NOMO-1 (cell line): Measurements from ENCODE around the gene NDUFB4.
"Not testable (repeated sequence)": the region's sequence is repeated elsewhere in the genome, so short reads cannot be mapped to it uniquely, and the experiment has no call there.

ENCODE experiments used
- DNase-seq, 2 experiments: peaks; one replicate each; lab custom pipeline; 2025; ENCODE audit not compliant: unreplicated experiment in 2 of 2; lab: John Stamatoyannopoulos, UW

The NDUFB4 gene

DNA sequence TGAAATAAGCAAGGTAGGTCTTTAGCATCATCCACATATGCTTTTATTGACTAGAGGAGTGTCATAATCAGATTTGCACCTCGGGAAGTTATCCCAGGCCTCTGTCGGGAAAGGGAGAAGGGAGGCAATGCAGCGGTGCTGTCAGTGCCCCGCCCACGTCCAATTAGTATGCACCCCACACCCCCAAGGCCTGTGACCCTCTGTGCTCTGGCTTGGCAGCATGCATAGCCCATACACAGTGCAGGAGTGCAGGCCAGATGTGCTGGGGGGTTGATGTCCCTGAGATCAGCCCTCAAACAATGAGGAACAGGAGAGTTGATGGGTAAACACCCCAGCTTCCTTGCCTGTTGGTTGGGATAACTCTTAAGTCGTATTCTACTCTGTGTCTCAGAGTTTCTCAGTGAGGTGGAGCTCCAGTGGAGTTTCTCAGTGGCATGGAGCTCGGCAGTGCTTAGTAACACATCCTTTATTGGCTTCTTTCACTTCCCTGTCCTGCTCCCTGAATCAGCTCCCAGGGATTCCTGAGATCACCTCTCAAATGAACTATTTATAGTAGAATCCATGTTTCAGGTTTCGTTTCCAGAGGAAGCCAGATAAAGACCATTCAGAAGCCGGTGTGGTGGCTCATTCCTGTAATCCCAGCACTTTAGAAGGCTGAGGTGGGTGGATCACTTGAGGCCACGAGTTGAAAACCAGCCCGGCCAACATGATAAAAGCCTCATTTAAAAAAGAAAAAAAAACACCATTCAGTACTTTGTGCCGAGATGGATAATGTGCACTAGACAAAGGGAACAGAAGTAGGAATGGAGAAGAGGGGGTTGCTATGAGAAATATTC lies 26.7 kb upstream of the NDUFB4 start:
- DNase-seq, result no peak

DNA sequence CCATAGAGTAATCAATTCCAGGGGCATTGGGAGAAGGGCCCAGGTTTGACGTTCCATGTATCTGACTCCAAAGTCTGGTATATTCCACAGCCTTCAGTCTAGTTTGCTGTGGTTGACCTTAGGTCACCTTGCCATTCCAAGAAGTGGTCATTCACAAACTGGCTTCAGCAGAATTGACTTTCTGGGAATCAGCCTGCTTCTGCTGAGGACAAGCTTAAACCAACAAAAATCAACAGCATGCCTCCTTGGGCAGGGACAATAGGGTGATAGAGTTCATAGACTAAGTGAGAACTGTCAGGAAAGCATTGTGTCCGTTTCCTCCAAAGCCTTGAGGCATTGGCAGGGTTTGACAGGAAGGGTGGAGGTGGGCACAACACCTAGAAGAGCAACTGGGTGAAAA lies 24.1 kb upstream of the NDUFB4 start:
- DNase-seq, result no peak

DNA sequence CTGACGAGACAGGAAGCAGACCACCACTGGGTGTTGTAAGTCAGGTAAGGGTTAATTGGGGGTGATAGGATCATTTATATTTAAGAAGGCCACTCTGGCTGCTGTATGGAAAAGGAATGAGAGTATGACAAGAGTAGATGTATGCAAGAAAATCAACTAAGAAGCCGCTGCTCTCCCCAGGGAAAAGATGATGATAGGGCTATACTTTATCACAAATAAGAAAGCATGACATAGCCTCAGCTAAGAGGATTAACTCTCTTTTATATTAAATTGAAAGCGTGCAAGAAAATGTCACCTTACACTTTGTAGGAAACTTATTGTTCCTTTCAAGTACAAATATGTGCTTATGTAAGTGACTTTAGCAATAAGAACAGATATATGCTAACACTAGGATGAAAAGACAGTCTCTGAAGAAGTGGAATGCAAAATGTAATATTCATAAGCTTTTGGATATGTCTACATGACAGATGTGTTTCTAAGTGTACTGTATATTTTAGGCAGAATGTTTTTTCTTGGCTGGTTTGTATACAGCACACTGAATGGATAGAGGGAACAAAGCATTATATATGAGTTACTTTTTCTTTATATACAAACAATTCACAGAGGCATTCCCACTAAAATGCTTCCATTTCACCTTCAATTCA lies 8.7 kb upstream of the NDUFB4 start:
- no peak for DNase-seq

DNA sequence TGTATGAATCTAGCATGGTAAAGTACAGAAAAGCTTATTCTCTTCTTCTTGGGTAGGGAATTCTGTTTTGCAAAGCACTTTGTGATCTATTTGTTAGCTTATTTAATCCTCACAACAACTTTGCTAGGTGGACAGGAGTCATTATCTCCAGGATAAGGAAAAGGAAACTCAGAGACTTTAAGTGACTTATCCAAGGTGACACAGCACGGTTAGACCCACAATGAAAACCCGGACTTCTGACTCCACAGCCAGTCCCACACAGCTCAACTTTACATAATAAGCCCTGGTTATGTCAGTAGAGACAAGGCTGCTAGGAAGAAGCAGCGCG lies 384 bp upstream of the NDUFB4 start:
- DNase-seq, result no peak

DNA sequence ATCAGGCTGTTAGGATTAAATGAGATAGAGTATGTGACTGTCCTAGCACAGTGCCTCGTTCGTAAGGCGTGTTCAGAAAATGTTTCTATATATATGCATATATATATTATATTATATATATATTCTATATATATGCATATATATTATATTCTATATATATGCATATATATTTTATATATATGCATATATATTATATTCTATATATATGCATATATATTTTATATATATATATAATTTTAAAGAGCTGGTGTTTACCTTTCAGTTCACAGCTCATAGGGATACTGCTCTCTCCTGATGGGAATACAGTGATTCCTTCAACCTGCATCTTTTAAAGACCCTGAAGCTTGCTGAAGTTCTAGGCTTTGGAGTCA lies 702 bp downstream of the NDUFB4 start:
- no peak for DNase-seq

DNA sequence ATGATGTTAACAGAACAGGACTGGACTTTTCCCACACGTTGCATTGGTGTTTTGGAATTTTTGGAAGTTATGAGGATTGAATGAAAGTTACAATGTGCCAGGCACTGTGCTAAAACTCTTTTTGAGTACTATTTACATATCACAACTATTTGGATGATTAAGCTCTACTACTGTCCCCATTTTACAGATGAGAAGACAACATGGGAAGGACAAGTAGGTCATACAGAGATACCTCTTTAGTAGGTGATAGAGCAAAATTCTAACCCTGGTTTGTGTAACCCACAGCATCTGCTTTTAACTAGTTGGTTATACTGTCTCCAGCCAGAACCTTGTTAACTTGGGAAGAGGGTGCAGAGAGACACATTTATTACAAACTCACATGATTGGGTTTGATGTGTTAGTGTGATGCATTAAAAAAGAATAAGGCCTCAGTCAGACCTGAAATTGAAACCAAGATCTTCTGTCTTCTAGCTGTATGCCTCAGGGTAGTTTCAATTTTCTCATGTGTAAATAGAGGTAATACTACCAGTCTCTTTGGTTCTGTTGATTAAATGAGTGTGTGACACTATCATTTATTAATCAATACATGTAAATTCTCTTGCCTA lies 1.4 kb downstream of the NDUFB4 start:
- DNase-seq, result no peak

DNA sequence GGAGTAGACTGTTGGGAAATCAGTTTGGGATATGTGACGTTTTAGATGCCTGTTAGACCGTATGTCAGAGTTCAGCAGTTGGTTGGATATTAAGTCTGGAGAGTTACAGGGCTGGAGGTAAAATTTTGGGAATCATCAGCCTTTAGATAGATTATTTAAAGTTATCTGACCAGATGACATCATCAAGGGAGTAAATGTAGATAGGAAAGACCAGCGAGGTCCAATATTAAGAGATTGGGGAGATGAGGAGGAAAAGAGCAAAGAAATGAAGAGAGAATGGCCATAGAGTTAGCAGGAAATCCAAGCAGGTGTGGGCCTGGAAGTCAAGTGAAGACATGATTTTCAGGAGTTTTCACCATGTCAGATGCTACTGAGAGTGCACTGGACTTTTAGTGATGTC lies 3.1 kb downstream of the NDUFB4 start:
- DNase-seq, result no peak

DNA sequence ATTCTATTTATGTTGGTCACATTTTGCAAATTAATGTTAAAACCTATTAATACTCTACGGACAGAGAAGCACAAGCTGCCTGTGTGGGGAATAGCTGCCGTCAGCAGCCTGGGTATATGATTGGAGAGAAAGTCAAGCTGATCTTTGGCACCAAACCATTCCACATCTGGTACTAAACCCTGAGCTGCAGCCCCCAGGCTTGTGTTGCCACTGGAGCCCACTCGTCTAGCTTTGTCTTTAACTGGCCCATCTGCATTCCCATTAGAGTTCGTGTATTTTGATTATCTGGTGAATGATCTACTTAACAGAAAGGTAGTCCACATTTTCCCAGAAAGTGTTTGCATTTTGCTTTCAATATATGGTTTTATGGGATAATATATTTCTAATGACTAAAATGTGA lies 5.4 kb downstream of the NDUFB4 start:
- no peak for DNase-seq

DNA sequence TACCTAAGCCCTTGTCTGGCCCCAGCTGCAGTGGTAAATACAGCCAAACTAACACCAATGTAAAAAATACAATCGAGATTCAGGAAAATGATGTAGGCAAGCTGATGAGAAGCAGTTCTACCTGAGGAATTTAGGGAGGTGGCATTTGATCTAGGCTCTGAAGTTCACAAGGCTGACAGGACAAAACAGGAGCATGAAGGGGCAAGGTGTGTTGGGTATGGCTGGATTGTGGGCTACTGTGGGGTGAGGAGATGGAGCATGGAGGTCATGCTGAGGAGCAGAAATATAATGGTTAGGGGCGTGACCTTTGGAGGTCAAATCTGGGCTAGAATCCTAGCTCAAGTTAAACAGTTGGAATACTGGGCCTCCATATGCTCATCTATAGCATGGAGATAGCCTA lies 6.5 kb downstream of the NDUFB4 start:
- DNase-seq, result no peak

DNA sequence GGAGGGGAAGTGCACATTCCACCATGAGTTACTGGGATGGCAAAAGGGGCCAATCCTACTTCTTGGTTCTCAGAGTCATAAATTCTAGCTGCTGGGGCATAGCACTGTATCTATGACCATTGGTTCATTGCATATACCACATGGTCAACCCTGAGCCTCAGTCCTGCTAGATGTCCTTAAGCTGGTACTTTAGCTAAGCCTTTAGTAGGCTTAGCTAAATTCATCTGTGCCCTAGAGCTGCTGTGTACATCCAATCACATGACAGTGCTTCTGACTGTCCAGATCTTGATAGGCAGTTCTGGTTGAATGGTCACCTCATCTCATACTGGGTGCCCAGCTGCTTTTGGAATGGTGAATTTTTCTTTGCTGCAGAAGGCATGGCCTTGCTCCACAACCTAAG lies 8.2 kb downstream of the NDUFB4 start:
- DNase-seq, result no peak

DNA sequence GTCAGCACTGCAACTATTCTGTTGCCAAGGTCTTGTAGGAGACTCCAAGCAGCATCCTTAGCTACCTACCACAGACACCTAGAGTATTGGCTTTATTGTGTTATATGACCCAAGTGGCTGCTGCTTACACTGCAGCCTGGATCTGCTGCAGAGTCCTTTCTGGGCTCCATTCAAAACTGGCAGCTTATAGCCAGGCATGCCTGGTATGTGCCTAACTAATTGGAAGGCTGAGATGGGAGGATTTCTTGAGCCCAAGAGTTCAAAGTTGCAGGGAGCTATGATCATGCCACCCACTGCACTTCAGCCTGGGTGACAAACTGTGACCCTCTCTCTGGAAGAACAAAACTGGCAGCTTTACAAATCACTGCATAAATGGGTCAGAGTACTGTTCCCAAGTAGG lies 8.6 kb downstream of the NDUFB4 start:
- DNase-seq, result no peak

DNA sequence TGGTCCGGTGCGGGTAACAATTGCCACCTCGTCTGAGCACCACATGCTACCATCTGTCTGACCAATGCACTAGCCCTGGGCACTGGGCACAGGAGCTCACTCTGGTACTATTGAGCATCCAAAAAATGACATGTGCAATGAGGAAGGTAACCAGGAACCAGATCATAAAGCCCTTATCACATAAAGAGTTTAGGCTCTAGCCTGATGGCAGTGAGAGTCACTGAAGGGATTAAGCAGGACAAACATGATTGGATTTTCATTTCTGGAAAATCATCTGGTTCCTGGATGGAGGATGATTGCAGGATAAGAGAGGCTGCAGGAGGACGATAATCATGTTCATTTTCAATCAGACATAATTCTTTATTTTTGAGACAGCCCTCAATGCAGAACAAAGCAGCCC lies 12.4 kb downstream of the NDUFB4 start:
- no peak for DNase-seq

DNA sequence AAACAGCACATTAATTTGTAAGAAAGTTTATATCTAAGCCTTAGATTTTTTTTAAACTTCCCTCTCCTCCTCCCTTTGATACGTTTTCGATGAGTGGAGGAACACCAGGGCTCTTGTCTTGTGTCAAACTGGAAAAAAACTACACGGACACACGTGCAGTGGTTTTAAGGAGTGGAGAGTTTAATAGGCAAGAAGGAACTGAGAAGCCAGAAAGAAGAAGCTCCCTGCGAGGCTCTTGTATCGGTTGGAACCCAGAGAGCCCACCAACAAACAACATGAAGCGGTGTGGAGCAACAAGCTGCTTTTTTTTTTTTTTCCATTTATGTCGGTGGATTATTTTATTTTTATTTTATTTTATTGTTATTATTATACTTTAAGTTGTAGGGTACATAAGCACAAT lies 18.6 kb downstream of the NDUFB4 start:
- peak in 1 of 2 experiments; percentile 53 for DNase-seq

DNA sequence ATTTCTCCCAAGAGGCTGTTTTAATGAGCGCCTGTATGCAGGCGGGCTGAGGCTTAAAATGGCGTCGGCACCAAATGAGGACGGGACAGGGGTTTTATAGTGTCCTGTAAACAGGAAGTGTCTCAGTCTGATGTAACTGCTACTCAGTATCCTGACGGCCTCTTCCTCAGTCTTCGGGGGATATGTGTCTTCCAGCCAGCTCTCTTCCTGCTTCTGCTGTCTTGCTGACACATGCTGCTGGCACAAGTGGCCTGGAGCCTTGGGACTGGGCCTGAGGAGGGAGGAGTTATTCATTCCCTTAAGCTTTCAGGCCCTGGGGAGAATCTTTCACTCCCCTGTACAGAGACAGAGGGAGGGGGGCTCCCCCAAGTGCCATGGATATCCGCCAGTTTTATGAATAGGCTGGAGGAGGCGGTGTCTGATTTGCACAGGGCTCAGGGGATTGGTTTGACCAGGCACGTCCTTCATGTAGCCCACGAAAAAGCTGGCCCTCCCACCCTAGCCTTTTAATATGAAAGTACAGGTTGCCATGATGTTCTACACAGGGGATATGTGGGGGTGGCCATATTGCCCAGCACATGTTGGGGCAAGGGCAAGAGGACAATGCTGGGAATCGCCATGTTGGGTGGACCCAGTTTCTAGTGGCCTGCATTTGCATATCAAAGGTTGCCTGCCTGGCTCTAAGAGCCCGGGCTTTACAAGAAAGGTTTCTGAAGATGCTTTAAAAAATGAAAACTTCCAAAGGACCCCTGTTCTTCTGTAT lies 19.9 kb downstream of the NDUFB4 start:
- peak in 1 of 2 experiments; percentile 11 for DNase-seq

DNA sequence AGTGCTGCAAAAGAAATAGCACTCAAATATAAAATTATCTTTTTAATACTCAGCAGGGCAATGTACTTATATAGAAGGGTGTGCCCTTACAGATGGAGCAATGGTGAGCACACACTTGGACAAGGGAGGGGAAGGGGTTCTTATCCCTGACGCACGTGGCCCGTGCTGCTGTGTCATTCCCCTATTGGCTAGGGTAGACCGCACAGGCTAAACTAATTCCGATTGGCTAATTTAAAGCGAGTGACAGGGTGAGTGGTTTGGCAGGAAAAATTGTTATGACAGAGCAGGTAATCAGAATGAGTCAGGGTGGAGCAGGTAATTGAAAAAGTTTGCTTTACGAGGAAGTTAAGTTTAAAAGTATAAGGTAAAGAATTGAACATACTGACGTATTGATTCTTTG lies 20.6 kb downstream of the NDUFB4 start:
- DNase-seq, result not testable (repeated sequence)

DNA sequence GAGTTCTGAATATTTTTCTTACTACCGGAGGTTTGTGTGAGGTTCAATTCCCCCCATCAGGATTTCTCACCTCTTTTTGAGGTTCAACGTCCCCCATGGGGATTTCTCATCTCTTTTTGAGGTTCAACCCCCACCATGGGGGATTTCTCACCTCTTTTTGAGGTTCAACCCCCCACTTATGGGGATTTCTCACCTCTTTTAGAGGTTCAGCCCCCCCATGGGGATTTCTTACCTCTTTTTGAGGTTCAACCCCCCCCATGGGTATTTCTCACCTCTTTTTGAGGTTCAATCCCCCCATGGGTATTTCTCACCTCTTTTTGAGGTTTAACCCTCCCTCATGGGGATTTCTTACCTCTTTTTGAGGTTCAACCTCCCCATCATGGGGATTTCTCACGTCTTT lies 26.3 kb downstream of the NDUFB4 start:
- no peak for DNase-seq

DNA sequence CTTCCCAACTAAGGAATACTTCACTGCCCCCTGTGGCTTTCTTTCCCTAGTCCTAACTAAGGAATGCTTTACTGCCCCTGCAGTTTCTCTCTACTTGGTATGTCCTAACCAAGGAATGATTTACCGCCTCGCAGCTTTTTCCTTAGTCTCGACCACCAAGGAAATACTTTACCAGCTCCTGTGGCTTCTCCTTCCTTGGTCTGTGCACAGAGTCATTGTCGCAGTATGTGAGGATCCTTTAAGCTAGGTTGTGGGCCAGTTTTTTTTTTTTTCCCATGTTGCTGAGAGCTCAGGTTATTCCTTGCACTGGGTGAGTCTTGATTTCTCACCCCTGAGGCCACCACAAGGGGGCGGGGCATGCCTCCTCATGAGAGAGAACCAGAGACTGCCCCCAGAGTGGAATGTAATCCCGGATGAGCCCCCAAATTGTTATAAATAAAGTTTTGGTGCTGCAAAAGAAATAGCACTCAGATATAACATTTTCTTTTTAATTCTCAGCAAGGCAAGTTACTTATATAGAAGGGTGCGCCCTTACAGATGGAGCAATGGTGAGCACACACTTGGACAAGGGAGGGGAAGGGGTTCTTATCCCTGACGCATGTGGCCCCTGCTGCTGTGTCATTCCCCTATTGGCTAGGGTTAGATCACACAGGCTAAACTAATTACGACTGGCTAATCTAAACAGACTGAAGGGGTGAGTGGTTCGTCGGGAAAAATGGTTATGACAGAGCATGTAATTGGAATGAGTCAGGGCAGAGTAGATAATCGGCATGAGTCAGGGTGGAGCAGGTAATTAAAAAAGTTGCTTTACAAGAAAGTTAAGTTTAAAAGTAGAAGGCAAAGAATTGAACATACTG lies 27.0 kb downstream of the NDUFB4 start:
- DNase-seq, result no peak

DNA sequence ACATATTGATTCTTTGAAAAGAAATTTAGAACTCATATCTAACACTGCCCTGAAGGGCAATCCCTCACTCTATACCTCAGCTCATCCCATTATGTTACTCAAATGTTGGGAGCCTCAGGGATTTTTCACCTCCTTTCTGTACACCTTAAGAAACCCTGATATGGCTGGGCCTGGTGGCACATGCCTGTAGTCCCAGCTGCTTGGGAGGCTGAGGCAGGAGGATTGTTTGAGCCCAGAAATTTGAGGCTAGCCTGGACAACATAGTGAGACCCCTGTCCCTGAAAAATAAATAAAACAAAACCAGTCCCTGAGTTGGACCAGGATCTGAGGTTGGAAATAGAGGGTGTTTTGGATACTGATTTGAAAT lies 27.6 kb downstream of the NDUFB4 start:
- no peak for DNase-seq

DNA sequence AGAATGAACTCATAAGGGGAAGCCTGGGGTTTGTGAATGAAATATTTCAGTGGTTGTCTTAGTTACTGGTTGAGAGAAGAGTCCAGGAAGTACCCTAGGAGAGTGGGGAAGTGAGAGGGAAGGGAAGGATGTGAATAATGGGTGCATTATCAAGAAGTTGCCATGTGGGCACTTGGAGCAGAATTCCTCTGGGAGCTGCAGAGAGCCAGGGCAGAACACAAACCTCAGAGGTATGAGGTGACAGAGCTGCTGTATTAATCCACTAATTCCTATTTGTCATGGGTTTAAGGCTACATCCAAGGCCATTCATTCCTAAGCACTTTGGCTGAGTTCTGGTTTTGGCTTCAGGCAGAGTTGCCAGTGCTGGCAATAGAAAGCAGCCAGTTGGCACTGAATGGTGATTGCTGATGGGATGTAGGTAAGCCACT lies 29.0 kb downstream of the NDUFB4 start:
- DNase-seq, result no peak

DNA sequence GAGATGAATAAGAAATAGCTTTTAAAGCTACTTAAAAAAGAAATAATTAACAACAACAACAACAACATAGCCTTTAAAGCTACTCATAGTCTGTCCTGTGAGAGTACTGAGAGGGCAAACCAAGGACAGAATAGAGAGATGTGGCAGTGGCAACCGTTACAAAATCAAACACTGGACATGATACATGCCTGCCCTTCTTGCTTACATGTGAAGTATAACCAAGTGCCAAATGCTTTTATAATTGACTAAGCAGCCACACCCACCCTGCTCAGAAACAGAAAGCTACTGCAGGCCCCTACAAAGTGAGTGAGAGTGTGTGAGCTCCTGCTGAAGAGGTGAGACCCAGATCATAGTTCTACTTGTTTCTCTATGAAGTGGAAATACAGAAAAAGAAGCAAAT lies 38.4 kb downstream of the NDUFB4 start:
- DNase-seq, result no peak
